Endothelial cell (in vitro differentiated cells): ENCODE data around the gene MRPL53. TPM values are rescaled to one million over a fixed set of nuclear protein-coding genes. Genes with fewer than 3 reads are reported as not detected.
A peak's percentile ranks its signal among the peaks of the same experiment; 100 is the strongest.
"Not testable (repeated sequence)": the region's sequence is repeated elsewhere in the genome, so short reads cannot be mapped to it uniquely, and the experiment has no call there.

Experiments used
- DNase-seq: peaks from one replicate; pipeline ENCODE4 v3.0.0; 2021; ENCODE audit warnings: low spot score
- H3K27ac Mint-ChIP-seq: one replicate; pipeline ENCODE4 v1.8.0; 2021; ENCODE audit warnings: mixed read lengths, inconsistent platforms; ENCODE audit not compliant: unreplicated experiment
- H3K27me3 Mint-ChIP-seq: one replicate; pipeline ENCODE4 v1.8.0; 2021; ENCODE audit warnings: mild to moderate bottlenecking, moderate library complexity, mixed read lengths, inconsistent platforms; ENCODE audit not compliant: unreplicated experiment
- H3K36me3 Mint-ChIP-seq: one replicate; pipeline ENCODE4 v1.8.0; 2021; ENCODE audit warnings: mild to moderate bottlenecking, low read depth, mixed read lengths, inconsistent platforms; ENCODE audit not compliant: unreplicated experiment
- H3K4me1 Mint-ChIP-seq: one replicate; pipeline ENCODE4 v1.8.0; 2021; ENCODE audit warnings: mild to moderate bottlenecking, mixed read lengths, inconsistent platforms; ENCODE audit not compliant: unreplicated experiment
- H3K4me3 Mint-ChIP-seq: one replicate; pipeline ENCODE4 v1.8.0; 2021; ENCODE audit warnings: mild to moderate bottlenecking, mixed read lengths, inconsistent platforms; ENCODE audit not compliant: unreplicated experiment
- H3K9me3 Mint-ChIP-seq: one replicate; pipeline ENCODE4 v1.8.0; 2021; ENCODE audit warnings: mixed read lengths, inconsistent platforms; ENCODE audit not compliant: unreplicated experiment
- CTCF ChIP-seq: fragments of 200-600 bp; sonication (generic); IDR thresholded peaks from one replicate; pipeline ENCODE4 v1.5.0; 2021; ENCODE audit warnings: antibody characterized with exemption; ENCODE audit not compliant: unreplicated experiment
- total RNA-seq: library from RNA; stranded (reverse); fragmentation: NEBNext Ultra II Directional; extraction: Animal tissue kit (Norgen Biotek cat#: 25700); gene quantifications from one replicate; pipeline ENCODE4 v1.2.1, GENCODE V29; 2021; ENCODE audit not compliant: unreplicated experiment

Gene MRPL53
- total RNA-seq, 1 donor from 2014 or later, result 59.0 TPM

- Mint-ChIP-seq H3K27me3 (peaks cover 8% of the 10 kb centered on the region), H3K27ac (no peak overlapping the region), H3K36me3 (no peaks in the 10 kb centered on the region), H3K4me1 (peaks cover 18% of the 10 kb centered on the region), H3K4me3 (no peak overlapping the region), H3K9me3 (no peaks in the 10 kb centered on the region)
- TF ChIP-seq CTCF, result no peak
- no peak for DNase-seq
Measured at GRCh38 chr2:74444498-74445318, 27.8 kb downstream of the MRPL53 start.

- Mint-ChIP-seq H3K27ac (peak overlapping the region; percentile 61), H3K27me3 (peaks cover 20% of the 10 kb centered on the region), H3K4me3 (peak overlapping the region; percentile 93), H3K4me1 (peaks cover 35% of the 10 kb centered on the region)
- not testable (repeated sequence) for H3K36me3 Mint-ChIP-seq, DNase-seq, H3K9me3 Mint-ChIP-seq
Measured at GRCh38 chr2:74442483-74443297, 29.8 kb downstream of the MRPL53 start.

- Mint-ChIP-seq H3K4me1 (peaks cover 42% of the 10 kb centered on the region), H3K27ac (peak within 1 kb of the TSS; percentile 61), H3K4me3 (peak within 1 kb of the TSS; percentile 93), H3K9me3 (no peaks in the 10 kb centered on the region), H3K27me3 (peaks cover 20% of the 10 kb centered on the region), H3K36me3 (peaks cover 14% of the 10 kb centered on the region)
- peak; percentile 42 for DNase-seq
- TF ChIP-seq CTCF, result no peak
Measured at GRCh38 chr2:74441690-74442482, 30.6 kb downstream of the MRPL53 start, which contains the start of gene RTKN. RTKN (minus strand) TSS chr2:74441937; CDS start chr2:74441816, 121 bp downstream.

DNA sequence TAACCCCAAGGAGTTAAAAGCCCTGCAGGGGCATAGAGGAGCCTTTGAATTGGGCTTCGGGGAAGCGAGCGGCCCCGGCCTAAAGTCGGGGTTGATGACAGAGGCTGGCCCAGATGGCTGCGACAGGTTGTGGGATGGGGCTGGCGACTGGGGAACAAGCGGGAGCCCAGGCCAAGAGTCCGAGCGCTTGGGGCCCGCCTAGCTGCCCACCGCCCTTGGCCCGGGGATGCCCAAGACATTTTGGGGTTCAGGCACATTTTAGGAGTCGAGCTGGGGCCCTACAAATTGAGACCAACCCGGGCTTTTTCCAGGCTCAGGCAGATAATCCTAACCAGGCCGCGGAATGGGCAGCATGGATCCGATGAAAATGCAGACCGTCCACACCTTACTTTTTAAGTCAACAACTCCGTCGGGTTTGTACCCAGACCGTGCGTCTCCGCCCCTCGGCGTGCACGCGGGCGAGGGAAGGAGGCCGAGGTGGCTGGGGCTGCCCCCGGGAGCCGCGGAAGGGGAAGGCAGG is 31.2 kb downstream of the MRPL53 start:
- Mint-ChIP-seq H3K36me3 (peaks cover 14% of the 10 kb centered on the region), H3K4me1 (peaks cover 44% of the 10 kb centered on the region), H3K27me3 (peaks cover 20% of the 10 kb centered on the region), H3K27ac (no peak overlapping the region), H3K4me3 (peak overlapping the region; percentile 92), H3K9me3 (no peaks in the 10 kb centered on the region)
- DNase-seq, result peak; percentile 26
- TF ChIP-seq CTCF, result no peak
